Erythroblast (primary cell): ENCODE measurements around the gene ITGAV.

ENCODE experiments used
- GATA1 ChIP-seq: IDR thresholded peaks from 2 replicates; pipeline ENCODE4 v1.6.1; 2011; ENCODE audit warnings: low read depth, mild to moderate bottlenecking, control low read depth, low read length, moderate library complexity
- POLR2A ChIP-seq: IDR thresholded peaks from 2 replicates; pipeline ENCODE4 v1.6.1; 2011; ENCODE audit warnings: mild to moderate bottlenecking, low read length

DNA sequence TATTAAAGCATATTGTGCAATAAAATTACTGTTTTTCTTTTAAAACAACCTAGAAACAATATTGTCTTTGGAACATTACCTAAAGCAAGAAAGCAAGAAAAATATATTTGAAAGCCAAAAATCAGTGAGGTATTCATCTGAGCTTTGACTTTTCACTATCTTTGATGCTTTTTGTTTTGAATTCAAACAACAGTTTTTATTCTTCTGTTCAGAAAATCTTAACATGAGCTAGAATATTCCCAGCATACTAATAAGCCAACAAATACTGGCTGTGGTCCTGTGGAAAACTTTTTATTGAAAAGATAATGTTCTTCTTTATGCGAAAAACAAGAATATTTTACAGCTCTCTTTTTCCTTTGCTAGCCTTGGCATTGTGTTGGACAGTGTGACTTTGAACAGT lies 123.8 kb downstream of the ITGAV start:
- TF ChIP-seq POLR2A (no peak), GATA1 (no peak)
